ENCODE data around the gene C2CD3. TPM values are rescaled to one million over a fixed set of nuclear protein-coding genes. Genes with fewer than 3 reads are reported as not detected.

Gene C2CD3
- total and polyA plus RNA-seq, 9 of the 15 experiments (the other 6 are each of a cell fraction or from before 2014, with no cell fraction given) = 4.4 to 20.2 (median 15.4) TPM

GRCh38 chr11:74007691-74008372, 163.0 kb downstream of the C2CD3 start:
- intact Hi-C loops (cut with micrococcal nuclease) (no loop called here), in situ Hi-C loops (cut with MboI) (no loop called here)
- Histone ChIP-seq H3K27me3 (ENCODE audit: control insufficient read depth in 2 of 2, insufficient read depth in 2 of 2, low read length in 2 of 2) (no peaks in the 10 kb centered on the region), H3K79me2 (ENCODE audit: control insufficient read depth, insufficient read depth, low read length) (no peaks in the 10 kb centered on the region), H3K9me1 (ENCODE audit: control insufficient read depth, insufficient read depth, low read length) (peaks cover 5% of the 10 kb centered on the region), H3K36me3 (ENCODE audit: control insufficient read depth, insufficient read depth, low read length) (no peaks in the 10 kb centered on the region), H2AFZ (ENCODE audit: low read depth, low read length) (no peak overlapping the region), H3K9ac (ENCODE audit: insufficient read depth in 1 of 2, low read depth in 2 of 2, low read length in 2 of 2) (peak overlapping the region in 1 of 2 experiments; percentile 26; a peak in 1 of 4 replicates), H3K27ac (ENCODE audit: extremely low read depth, low read depth, low read length) (no peak overlapping the region), H4K20me1 (replicated peaks; ENCODE audit: control insufficient read depth, insufficient read depth, low read length) (no peaks in the 10 kb centered on the region), H3K4me3 (no peak overlapping the region), H3K4me1 (replicated peaks in 1 of 2; ENCODE audit: control insufficient read depth in 2 of 2, insufficient read depth in 2 of 2, low read length in 2 of 2) (peaks cover 54 to 61% of the 10 kb centered on the region in 2 experiments), H3K4me2 (ENCODE audit: insufficient read depth, low read length) (no peak overlapping the region), H3K9me3 (replicated peaks; ENCODE audit: control insufficient read depth, insufficient read depth, low read depth, low read length) (no peaks in the 10 kb centered on the region)
- ATAC-seq = no peak
- no peak for DNase-seq (ENCODE audit: extremely low read depth in 1 of 4, low spot score in 3 of 4)
- BruUV-seq (replicated peaks) = no TSS peak
- ChIA-PET POLR2A (interaction anchor here (0.5 to 1.1 kb wide), 5 partner anchors 9 to 52 kb away, joined by 3 to 5 read pairs (median 3); no protein-coding TSS in a partner anchor), CTCF (ENCODE audit: low intra/inter-chr PET ratio) (no interaction called here)
- TF ChIP-seq SP1 (CRISPR knock-in tag; IDR thresholded peaks at IDR 0.05) = no peak
- TF ChIP-seq E2F5 (CRISPR knock-in tag; IDR thresholded peaks at IDR 0.05) = no peak
- no peak for TF ChIP-seq FUS (optimal IDR thresholded peaks at IDR 0.05; ENCODE audit: low read depth, low read length)
- TF ChIP-seq SAFB (IDR thresholded peaks at IDR 0.05; ENCODE audit: borderline replicate concordance, low read depth, low read length) = no peak
- TF ChIP-seq KLF13 (tag; IDR thresholded peaks at IDR 0.05; ENCODE audit: borderline replicate concordance, low read depth) = no peak
- TF ChIP-seq POLR2AphosphoS5 (IDR thresholded peaks at IDR 0.05; ENCODE audit: control insufficient read depth, insufficient read depth, low read depth, low read length) = no peak
- TF ChIP-seq THRA (IDR thresholded peaks at IDR 0.05) = no peak
- TF ChIP-seq ZNF830 (CRISPR knock-in tag; IDR thresholded peaks at IDR 0.05) = no peak
- TF ChIP-seq NFXL1 (CRISPR knock-in tag; IDR thresholded peaks at IDR 0.05) = no peak
- no peak for TF ChIP-seq RUNX1 (IDR thresholded peaks at IDR 0.05; ENCODE audit: low read depth)
- no peak for TF ChIP-seq ZNF778 (CRISPR knock-in tag; IDR thresholded peaks at IDR 0.05)
- no peak for TF ChIP-seq NFE2 (IDR thresholded peaks at IDR 0.05; ENCODE audit: low read depth)
- no peak for TF ChIP-seq JUN (IDR thresholded peaks at IDR 0.05; ENCODE audit: borderline replicate concordance, low read depth, low read length)
- no peak for TF ChIP-seq JUN (CRISPR knock-in tag; IDR thresholded peaks at IDR 0.05; ENCODE audit: borderline replicate concordance)
- TF ChIP-seq TAF15 (IDR thresholded peaks at IDR 0.05; ENCODE audit: low read depth, low read length) = no peak
- no peak for TF ChIP-seq GATAD2A (IDR thresholded peaks at IDR 0.05)
- 69% methylated on average over 6 of the region's 6 CpGs for WGBS (ENCODE audit: insufficient coverage, low coverage, missing lambda C conversion rate)
- FAIRE-seq = no peak
